Heart left ventricle (tissue), 13 donors: ENCODE measurements around the gene IL1RL2.

Experiments used
- POLR2A ChIP-seq, 2 donors: fragments of 450-650 bp; IDR thresholded peaks; one replicate each; pipeline ENCODE4 v1.6.1; 2017; ENCODE audit warnings: antibody characterized with exemption in 2 of 2, mild to moderate bottlenecking in 2 of 2, moderate library complexity in 2 of 2
- TF ChIP-seq, protein P1 (sequence below), 12 donors: fragments of 200-600 bp; sonication (generic) in 4 of 12; IDR thresholded peaks; one replicate each; pipeline versions ENCODE4 v1.5.0 to v1.8.0; 2018 to 2022; ENCODE audit warnings: antibody characterized with exemption in 12 of 12, mild to moderate bottlenecking in 5 of 12
- donor health status: ischemic (EF 13 %, LVEDD 7.1; RV severe dilation, severe dysfunction).
- donor health status: DM: no; HTN: yes; CAD: no.
- donor health status: DM: no; HTN: no; CAD: no.
- donor health status: ischemic (EF 25% LVEDD 6.9; RV normal size, moderate dysfunction).
- donor health status: ischemic (EF 25% LVEDD 5.7; RV mildly dilated, moderate dysfunction).
- donor health status: ischemic (EF 35%, LVEDD 5.7; RV mildly dilated, moderate dysfunction).
- donor health status: nonischemic (EF 11% LVEDD 7.7; RV severe dilation, severe dysfunction).
- donor health status: DM: yes; HTN: yes; CAD: no.
- donor health status: PGD.
- donor health status: ischemic (EF 29% LVEDD 5.4; RV normal size, mild dysfunction).
- donor health status: nonischemic (EF 23%, LVEDD 6.1; RV moderate dilation, normal function).

DNA sequence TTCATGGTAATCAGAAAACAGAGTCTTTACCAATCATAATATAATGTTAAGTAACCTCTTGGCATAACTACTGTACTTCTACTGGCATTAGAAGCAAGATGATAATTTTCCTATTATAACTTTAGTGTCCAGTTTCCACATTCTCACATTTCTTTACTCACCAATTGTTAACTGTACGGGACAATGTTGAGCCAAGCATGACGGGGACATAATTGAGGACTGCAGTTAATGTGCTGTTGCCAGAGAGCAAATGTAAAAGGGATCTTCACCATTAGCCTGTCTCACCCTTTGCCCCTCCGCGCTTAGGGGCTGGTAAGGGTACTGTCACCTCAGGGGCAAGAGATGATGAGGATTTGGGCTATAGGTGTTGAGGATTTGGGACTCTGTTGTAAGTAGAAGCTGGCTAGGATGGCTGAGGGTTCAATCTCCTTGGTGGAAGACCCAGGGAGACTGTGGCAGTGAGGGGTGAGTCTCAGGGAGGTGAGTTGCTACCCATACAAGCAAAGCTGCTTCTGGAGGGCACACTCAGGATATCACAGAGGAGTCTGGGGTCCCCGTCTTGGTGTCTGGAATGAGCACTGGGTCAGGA is 70.1 kb downstream of the IL1RL2 start:
- no peak for TF ChIP-seq POLR2A (IDR thresholded peaks at IDR 0.05)
- TF ChIP-seq, protein P1, sequence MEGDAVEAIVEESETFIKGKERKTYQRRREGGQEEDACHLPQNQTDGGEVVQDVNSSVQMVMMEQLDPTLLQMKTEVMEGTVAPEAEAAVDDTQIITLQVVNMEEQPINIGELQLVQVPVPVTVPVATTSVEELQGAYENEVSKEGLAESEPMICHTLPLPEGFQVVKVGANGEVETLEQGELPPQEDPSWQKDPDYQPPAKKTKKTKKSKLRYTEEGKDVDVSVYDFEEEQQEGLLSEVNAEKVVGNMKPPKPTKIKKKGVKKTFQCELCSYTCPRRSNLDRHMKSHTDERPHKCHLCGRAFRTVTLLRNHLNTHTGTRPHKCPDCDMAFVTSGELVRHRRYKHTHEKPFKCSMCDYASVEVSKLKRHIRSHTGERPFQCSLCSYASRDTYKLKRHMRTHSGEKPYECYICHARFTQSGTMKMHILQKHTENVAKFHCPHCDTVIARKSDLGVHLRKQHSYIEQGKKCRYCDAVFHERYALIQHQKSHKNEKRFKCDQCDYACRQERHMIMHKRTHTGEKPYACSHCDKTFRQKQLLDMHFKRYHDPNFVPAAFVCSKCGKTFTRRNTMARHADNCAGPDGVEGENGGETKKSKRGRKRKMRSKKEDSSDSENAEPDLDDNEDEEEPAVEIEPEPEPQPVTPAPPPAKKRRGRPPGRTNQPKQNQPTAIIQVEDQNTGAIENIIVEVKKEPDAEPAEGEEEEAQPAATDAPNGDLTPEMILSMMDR (IDR thresholded peaks at IDR 0.05) = no peak
